HepG2 (cell line): ENCODE results near the gene OTUD7B. TPM values are rescaled to one million over a fixed set of nuclear protein-coding genes. Genes with fewer than 3 reads are reported as not detected.
A peak's percentile ranks its signal among the peaks of the same experiment; 100 is the strongest.

Experiments
- E2F5 ChIP-seq: sonication (generic); formaldehyde crosslinking; conservative IDR thresholded peaks from 2 replicates; pipeline ENCODE4 v1.4.0; 2020; ENCODE audit warnings: missing genetic modification reagents
- JUNB ChIP-seq: sonication (generic); formaldehyde crosslinking; IDR thresholded peaks from 2 replicates; pipeline ENCODE4 v1.8.0; 2022; ENCODE audit warnings: missing genetic modification reagents, mild to moderate bottlenecking, borderline replicate concordance
- MEF2D ChIP-seq: sonication (generic); formaldehyde crosslinking; IDR thresholded peaks from 2 replicates; pipeline ENCODE4 v1.5.1; 2020; ENCODE audit warnings: mild to moderate bottlenecking, missing genetic modification reagents
- MIER2 ChIP-seq: IDR thresholded peaks from 2 replicates; pipeline ENCODE4 v1.6.1; 2016; ENCODE audit warnings: missing biosample characterization, missing genetic modification reagents
- NR2F6 ChIP-seq, 2 experiments: IDR thresholded peaks; 2 replicates each; pipeline ENCODE4 v1.6.1; 2016; ENCODE audit warnings: antibody characterized with exemption in 1 of 2, mild to moderate bottlenecking in 1 of 2
- SMAD3 ChIP-seq: sonication (generic); formaldehyde crosslinking; IDR thresholded peaks from 2 replicates; pipeline ENCODE4 v1.4.0; 2020; ENCODE audit warnings: missing genetic modification reagents
- ZEB1 ChIP-seq: IDR thresholded peaks from 2 replicates; pipeline ENCODE4 v1.6.1; 2012; ENCODE audit warnings: mild to moderate bottlenecking, low read depth, inconsistent platforms; ENCODE audit not compliant: insufficient replicate concordance
- ZNF121 ChIP-seq: sonication (generic); formaldehyde crosslinking; IDR thresholded peaks from 2 replicates; pipeline ENCODE4 v1.5.0; 2020; ENCODE audit warnings: mild to moderate bottlenecking, missing genetic modification reagents
- ZNF253 ChIP-seq: sonication (generic); formaldehyde crosslinking; IDR thresholded peaks from 2 replicates; pipeline ENCODE4 v1.8.0; 2022; ENCODE audit warnings: mild to moderate bottlenecking, missing genetic modification reagents, borderline replicate concordance
- ZNF770 ChIP-seq: sonication (generic); formaldehyde crosslinking; IDR thresholded peaks from 2 replicates; pipeline ENCODE4 v1.5.0; 2020; ENCODE audit warnings: mild to moderate bottlenecking, missing genetic modification reagents
- polyA plus RNA-seq, 8 experiments: library from polyadenylated mRNA; depleted of rRNA in 3 of 8; stranded (reverse) in 7 of 8; unstranded in 1 of 8; fragments of >200 nt; fragmentation: Illumina TruSeq in 4 of 8; extraction: Trizol in 4 of 8; gene quantifications; 2 replicates each; pipeline versions ENCODE4 v1.2.1 to v1.2.3, GENCODE V29; 2011 to 2016; ENCODE audit warnings: low read depth in 4 of 8, missing spikeins in 1 of 8, mixed read lengths in 1 of 8; ENCODE audit not compliant: insufficient read depth in 1 of 8
- total RNA-seq, 5 experiments: library from RNA; depleted of rRNA; stranded (reverse); fragments of >200 nt; fragmentation: Illumina TruSeq; extraction: Trizol; gene quantifications; 2 replicates each; pipeline ENCODE4 v1.2.3, GENCODE V29; 2016; ENCODE audit warnings: low read depth in 1 of 5
- TF ChIP-seq, protein P1 (sequence below): IDR thresholded peaks from 2 replicates; pipeline ENCODE4 v1.6.1; 2016; ENCODE audit warnings: low read depth
- TF ChIP-seq, protein P2 (sequence below): sonication (generic); formaldehyde crosslinking; IDR thresholded peaks from 2 replicates; pipeline ENCODE4 v1.5.0; 2020; ENCODE audit warnings: missing genetic modification reagents, mild to moderate bottlenecking, borderline replicate concordance
- TF ChIP-seq, protein P3 (sequence below): sonication (generic); formaldehyde crosslinking; IDR thresholded peaks from 2 replicates; pipeline ENCODE4 v1.8.0; 2022; ENCODE audit warnings: mild to moderate bottlenecking, missing genetic modification reagents
- TF ChIP-seq, protein P4 (sequence below): sonication (generic); formaldehyde crosslinking; IDR thresholded peaks from 2 replicates; pipeline ENCODE4 v1.8.0; 2022; ENCODE audit warnings: mild to moderate bottlenecking, missing genetic modification reagents, moderate library complexity

Gene OTUD7B
- total and polyA plus RNA-seq, 2 of the 13 experiments (the other 11 are each of a cell fraction or from before 2014, with no cell fraction given): 5.1 to 11.2 TPM

DNA sequence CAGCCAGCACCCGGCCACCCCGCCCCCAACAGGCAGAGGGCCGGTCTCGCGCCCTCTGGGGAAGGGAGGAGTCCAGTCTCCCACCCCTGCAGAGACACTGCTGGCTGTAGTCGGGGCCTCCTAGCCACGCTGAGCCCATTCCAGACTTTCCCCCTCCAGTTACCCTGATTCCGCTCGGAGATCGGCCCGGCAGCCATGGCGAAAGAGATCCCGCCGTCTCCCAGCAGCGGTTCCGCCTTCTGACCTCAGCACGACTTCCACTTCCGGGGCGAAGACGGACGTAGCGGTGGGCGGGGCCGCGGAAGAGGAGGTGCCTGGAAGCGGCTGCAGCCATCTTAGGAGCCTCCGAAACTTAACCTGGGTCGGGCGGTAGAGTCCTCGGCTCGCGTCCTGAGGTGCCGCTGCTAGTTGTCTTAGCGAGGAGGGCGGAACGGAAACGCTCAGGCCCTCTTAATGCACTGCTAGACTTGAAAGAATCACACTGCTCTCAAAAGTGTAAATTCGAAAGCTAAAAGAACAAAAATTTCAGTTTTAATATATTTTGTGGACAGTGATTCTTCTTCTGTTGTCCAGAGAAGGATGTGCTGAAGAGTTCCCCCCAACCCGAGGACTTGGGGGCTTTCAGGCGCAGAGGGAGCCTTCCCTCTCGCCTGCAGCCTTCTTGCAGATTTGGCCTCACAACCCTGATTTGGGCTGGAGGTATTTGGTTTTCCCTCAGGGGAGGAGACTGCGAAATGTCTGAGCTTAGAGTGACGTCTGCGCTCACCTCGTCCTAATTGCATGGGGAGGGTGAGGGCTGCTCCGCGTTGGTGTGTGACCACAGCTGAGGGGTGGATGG is 82.7 kb downstream of the OTUD7B start, which contains the start of gene SF3B4 (continued):
- TF ChIP-seq, protein P1, sequence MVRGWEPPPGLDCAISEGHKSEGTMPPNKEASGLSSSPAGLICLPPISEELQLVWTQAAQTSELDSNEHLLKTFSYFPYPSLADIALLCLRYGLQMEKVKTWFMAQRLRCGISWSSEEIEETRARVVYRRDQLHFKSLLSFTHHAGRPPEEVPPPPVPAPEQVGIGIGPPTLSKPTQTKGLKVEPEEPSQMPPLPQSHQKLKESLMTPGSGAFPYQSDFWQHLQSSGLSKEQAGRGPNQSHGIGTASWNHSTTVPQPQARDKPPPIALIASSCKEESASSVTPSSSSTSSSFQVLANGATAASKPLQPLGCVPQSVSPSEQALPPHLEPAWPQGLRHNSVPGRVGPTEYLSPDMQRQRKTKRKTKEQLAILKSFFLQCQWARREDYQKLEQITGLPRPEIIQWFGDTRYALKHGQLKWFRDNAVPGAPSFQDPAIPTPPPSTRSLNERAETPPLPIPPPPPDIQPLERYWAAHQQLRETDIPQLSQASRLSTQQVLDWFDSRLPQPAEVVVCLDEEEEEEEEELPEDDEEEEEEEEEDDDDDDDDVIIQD: peak; percentile 38; the same call in 1 of the 2 replicates
- peak; percentile 62; the same call in 1 of the 2 replicates for TF ChIP-seq E2F5 (CRISPR knock-in tag)
- TF ChIP-seq MEF2D (CRISPR knock-in tag): peak; percentile 81
- no peak for TF ChIP-seq ZNF770 (CRISPR knock-in tag)
- 0 out of 2 replicates have a peak, but pooled peaks have one; percentile 20 for TF ChIP-seq SMAD3 (CRISPR knock-in tag)
- TF ChIP-seq, protein P2, sequence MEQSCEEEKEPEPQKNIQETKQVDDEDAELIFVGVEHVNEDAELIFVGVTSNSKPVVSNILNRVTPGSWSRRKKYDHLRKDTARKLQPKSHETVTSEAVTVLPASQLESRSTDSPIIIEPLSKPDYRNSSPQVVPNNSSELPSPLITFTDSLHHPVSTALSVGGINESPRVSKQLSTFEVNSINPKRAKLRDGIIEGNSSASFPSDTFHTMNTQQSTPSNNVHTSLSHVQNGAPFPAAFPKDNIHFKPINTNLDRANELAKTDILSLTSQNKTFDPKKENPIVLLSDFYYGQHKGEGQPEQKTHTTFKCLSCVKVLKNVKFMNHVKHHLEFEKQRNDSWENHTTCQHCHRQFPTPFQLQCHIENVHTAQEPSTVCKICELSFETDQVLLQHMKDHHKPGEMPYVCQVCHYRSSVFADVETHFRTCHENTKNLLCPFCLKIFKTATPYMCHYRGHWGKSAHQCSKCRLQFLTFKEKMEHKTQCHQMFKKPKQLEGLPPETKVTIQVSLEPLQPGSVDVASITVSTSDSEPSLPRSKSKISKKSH (CRISPR knock-in tag): no peak; the same call in 1 of the 2 replicates
- TF ChIP-seq NR2F6 (IDR thresholded peaks at IDR 0.05): no peak
- no peak for TF ChIP-seq NR2F6 (CRISPR knock-in tag; IDR thresholded peaks at IDR 0.05)
- TF ChIP-seq ZEB1: peak; percentile 2
- TF ChIP-seq ZNF121 (CRISPR knock-in tag): no peak
- peak; percentile 18; the same call in 1 of the 2 replicates for TF ChIP-seq MIER2 (CRISPR knock-in tag)
- TF ChIP-seq JUNB (CRISPR knock-in tag): no peak
- TF ChIP-seq, protein P3, sequence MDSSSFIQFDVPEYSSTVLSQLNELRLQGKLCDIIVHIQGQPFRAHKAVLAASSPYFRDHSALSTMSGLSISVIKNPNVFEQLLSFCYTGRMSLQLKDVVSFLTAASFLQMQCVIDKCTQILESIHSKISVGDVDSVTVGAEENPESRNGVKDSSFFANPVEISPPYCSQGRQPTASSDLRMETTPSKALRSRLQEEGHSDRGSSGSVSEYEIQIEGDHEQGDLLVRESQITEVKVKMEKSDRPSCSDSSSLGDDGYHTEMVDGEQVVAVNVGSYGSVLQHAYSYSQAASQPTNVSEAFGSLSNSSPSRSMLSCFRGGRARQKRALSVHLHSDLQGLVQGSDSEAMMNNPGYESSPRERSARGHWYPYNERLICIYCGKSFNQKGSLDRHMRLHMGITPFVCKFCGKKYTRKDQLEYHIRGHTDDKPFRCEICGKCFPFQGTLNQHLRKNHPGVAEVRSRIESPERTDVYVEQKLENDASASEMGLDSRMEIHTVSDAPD (CRISPR knock-in tag): no peak
- TF ChIP-seq ZNF253: no peak
- TF ChIP-seq, protein P4, sequence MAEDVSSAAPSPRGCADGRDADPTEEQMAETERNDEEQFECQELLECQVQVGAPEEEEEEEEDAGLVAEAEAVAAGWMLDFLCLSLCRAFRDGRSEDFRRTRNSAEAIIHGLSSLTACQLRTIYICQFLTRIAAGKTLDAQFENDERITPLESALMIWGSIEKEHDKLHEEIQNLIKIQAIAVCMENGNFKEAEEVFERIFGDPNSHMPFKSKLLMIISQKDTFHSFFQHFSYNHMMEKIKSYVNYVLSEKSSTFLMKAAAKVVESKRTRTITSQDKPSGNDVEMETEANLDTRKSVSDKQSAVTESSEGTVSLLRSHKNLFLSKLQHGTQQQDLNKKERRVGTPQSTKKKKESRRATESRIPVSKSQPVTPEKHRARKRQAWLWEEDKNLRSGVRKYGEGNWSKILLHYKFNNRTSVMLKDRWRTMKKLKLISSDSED: no peak
